OCI-LY7 (cell line): ENCODE measurements around the gene OGDHL. TPM values are rescaled to one million over a fixed set of nuclear protein-coding genes. Genes with fewer than 3 reads are reported as not detected.

Experiments
- BruUV-seq: library from RNA; stranded (reverse); fragments of 400-500 nt; replicated peaks from 2 replicates; lab custom pipeline; 2021; lab: Mats Ljungman, UMichigan
- CTCF ChIA-PET: fragments of 300-600 bp; sonication (Branson Sonifier 250); formaldehyde crosslinking; loops from one replicate; lab custom pipeline; 2022; ENCODE audit warnings: antibody characterized with exemption; ENCODE audit not compliant: unreplicated experiment; lab: Charles Lee
- POLR2A ChIA-PET: fragments of 300-600 bp; sonication (Branson Sonifier 250); formaldehyde crosslinking; loops from one replicate; lab custom pipeline; 2022; ENCODE audit warnings: antibody characterized with exemption; lab: Charles Lee
- DNase-seq: peaks from one replicate; pipeline ENCODE4 v3.0.0-alpha.2; 2015; ENCODE audit warnings: low spot score
- H2AFZ ChIP-seq: fragments of 200-600 bp; sonication (generic), shearing (Covaris generic); 2 replicates; pipeline ENCODE4 v1.6.1; 2014; ENCODE audit warnings: mild to moderate bottlenecking, antibody characterized with exemption, low read length, moderate library complexity
- H3K27ac ChIP-seq: fragments of 200-600 bp; sonication (generic); 2 replicates; pipeline ENCODE4 v1.5.1; 2014; ENCODE audit warnings: mixed run types, low read depth, mild to moderate bottlenecking, moderate library complexity, low read length, inconsistent platforms; ENCODE audit not compliant: poor library complexity, severe bottlenecking
- H3K36me3 ChIP-seq: fragments of 200-600 bp; sonication (generic); 2 replicates; pipeline ENCODE4 v1.6.1; 2014; ENCODE audit warnings: mild to moderate bottlenecking, antibody characterized with exemption, low read length, moderate library complexity, mixed read lengths; ENCODE audit not compliant: insufficient read depth
- H3K4me1 ChIP-seq: fragments of 200-600 bp; sonication (generic); 2 replicates; pipeline ENCODE4 v1.5.1; 2014; ENCODE audit warnings: mild to moderate bottlenecking, low read length; ENCODE audit not compliant: insufficient read depth, poor library complexity, severe bottlenecking
- H3K4me2 ChIP-seq: fragments of 200-600 bp; sonication (generic); 2 replicates; pipeline ENCODE4 v1.6.1; 2014; ENCODE audit warnings: mild to moderate bottlenecking, low read length
- H3K4me3 ChIP-seq: fragments of 200-600 bp; sonication (generic); 2 replicates; pipeline ENCODE4 v1.5.1; 2014; ENCODE audit warnings: mild to moderate bottlenecking, low read depth, low read length; ENCODE audit not compliant: poor library complexity, severe bottlenecking
- H3K79me2 ChIP-seq: fragments of 200-600 bp; sonication (generic); 2 replicates; pipeline ENCODE4 v1.6.1; 2016; ENCODE audit warnings: low read depth, mild to moderate bottlenecking, low read length, moderate library complexity, mixed read lengths; ENCODE audit not compliant: insufficient read depth
- H3K9me2 ChIP-seq: fragments of 200-600 bp; sonication (generic); 2 replicates; pipeline ENCODE4 v1.6.1; 2016; ENCODE audit warnings: mild to moderate bottlenecking, low read length, mixed read lengths; ENCODE audit not compliant: insufficient read depth
- H3K9me3 ChIP-seq: fragments of 200-600 bp; sonication (generic); 2 replicates; pipeline ENCODE4 v1.6.1; 2014; ENCODE audit warnings: mild to moderate bottlenecking, mixed run types, low read length, mixed read lengths
- H4K20me1 ChIP-seq: fragments of 200-600 bp; sonication (generic); 2 replicates; pipeline ENCODE4 v1.6.1; 2014; ENCODE audit warnings: mild to moderate bottlenecking, antibody characterized with exemption, low read length, moderate library complexity, mixed read lengths; ENCODE audit not compliant: insufficient read depth
- EZH2phosphoT487 ChIP-seq: fragments of 200-600 bp; sonication (generic); IDR thresholded peaks from 2 replicates; pipeline ENCODE4 v1.6.1; 2018; ENCODE audit warnings: low read depth, borderline replicate concordance, mild to moderate bottlenecking, mixed run types, antibody characterized with exemption, low read length, moderate library complexity, mixed read lengths
- intact Hi-C: fragments of 100-400 bp; cut with micrococcal nuclease; formaldehyde crosslinking; loops from one replicate; pipeline ENCODE4 v1.10.0; 2022; ENCODE audit not compliant: unreplicated experiment
- total RNA-seq, 2 experiments: library from RNA; depleted of rRNA in 1 of 2; stranded (reverse); fragments of >200 nt in 1 of 2; shearing (Covaris generic) in 1 of 2; gene quantifications; 2 replicates each; pipeline ENCODE4 v1.2.3, GENCODE V29; 2014 to 2022
- TF ChIP-seq, protein P1 (sequence below): fragments of 200-600 bp; sonication (generic); conservative IDR thresholded peaks from 2 replicates; pipeline ENCODE4 v1.5.1; 2014; ENCODE audit warnings: mild to moderate bottlenecking, antibody characterized with exemption, low read length, moderate library complexity, mixed read lengths

The OGDHL gene
- total RNA-seq, 2 experiments from 2014 or later: 0.23 TPM; not detected in 1

DNA sequence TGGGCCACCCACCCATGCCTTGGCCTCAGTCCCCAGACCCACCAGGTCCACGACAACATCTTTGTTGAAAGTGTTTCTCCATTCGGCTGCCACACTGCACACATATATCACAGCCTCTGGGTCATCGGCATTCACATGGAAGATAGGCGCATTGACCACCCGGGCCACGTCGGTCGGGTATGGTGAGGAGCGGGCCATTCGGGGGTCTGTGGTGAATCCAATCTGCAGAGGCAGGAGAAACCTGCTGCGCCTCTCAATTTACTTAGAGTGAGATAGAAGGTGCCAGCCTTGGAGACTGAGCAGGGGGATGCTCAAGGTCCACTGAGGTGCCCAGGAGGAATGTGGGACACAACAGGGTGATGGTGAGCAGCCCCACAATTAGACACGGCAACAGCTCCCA is 16.4 kb downstream of the OGDHL start:
- Histone ChIP-seq H3K36me3 (no peaks in the 10 kb centered on the region), H3K4me1 (no peaks in the 10 kb centered on the region), H3K9me3 (no peaks in the 10 kb centered on the region), H2AFZ (no peak overlapping the region), H3K9me2 (no peaks in the 10 kb centered on the region), H4K20me1 (no peaks in the 10 kb centered on the region), H3K4me2 (no peak overlapping the region), H3K4me3 (no peak overlapping the region), H3K79me2 (no peaks in the 10 kb centered on the region), H3K27ac (no peak overlapping the region)
- CTCF ChIA-PET: no interaction called here
- POLR2A ChIA-PET: no interaction called here
- no TSS peak for BruUV-seq
- intact Hi-C loops: no loop called here
- no peak for DNase-seq
- TF ChIP-seq EZH2phosphoT487: no peak
- TF ChIP-seq, protein P1, sequence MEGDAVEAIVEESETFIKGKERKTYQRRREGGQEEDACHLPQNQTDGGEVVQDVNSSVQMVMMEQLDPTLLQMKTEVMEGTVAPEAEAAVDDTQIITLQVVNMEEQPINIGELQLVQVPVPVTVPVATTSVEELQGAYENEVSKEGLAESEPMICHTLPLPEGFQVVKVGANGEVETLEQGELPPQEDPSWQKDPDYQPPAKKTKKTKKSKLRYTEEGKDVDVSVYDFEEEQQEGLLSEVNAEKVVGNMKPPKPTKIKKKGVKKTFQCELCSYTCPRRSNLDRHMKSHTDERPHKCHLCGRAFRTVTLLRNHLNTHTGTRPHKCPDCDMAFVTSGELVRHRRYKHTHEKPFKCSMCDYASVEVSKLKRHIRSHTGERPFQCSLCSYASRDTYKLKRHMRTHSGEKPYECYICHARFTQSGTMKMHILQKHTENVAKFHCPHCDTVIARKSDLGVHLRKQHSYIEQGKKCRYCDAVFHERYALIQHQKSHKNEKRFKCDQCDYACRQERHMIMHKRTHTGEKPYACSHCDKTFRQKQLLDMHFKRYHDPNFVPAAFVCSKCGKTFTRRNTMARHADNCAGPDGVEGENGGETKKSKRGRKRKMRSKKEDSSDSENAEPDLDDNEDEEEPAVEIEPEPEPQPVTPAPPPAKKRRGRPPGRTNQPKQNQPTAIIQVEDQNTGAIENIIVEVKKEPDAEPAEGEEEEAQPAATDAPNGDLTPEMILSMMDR: no peak

GRCh38 chr10:49744924-49745605 is 17.1 kb downstream of the OGDHL start:
- H3K4me3 ChIP-seq: no peak overlapping the region
- TF ChIP-seq EZH2phosphoT487: no peak
- TF ChIP-seq, protein P1: no peak; the same call in 1 of the 2 replicates
- no peaks in the 10 kb centered on the region for H3K36me3 ChIP-seq
- H3K9me2 ChIP-seq: no peaks in the 10 kb centered on the region
- no peak overlapping the region for H3K27ac ChIP-seq
- intact Hi-C loops: no loop called here
- no peak overlapping the region for H3K4me2 ChIP-seq
- no TSS peak for BruUV-seq
- ChIA-PET CTCF (no interaction called here), POLR2A (no interaction called here)
- H3K9me3 ChIP-seq: no peaks in the 10 kb centered on the region
- H3K79me2 ChIP-seq: no peaks in the 10 kb centered on the region
- H3K4me1 ChIP-seq: no peaks in the 10 kb centered on the region
- no peak for DNase-seq
- no peak overlapping the region for H2AFZ ChIP-seq
- no peaks in the 10 kb centered on the region for H4K20me1 ChIP-seq

DNA sequence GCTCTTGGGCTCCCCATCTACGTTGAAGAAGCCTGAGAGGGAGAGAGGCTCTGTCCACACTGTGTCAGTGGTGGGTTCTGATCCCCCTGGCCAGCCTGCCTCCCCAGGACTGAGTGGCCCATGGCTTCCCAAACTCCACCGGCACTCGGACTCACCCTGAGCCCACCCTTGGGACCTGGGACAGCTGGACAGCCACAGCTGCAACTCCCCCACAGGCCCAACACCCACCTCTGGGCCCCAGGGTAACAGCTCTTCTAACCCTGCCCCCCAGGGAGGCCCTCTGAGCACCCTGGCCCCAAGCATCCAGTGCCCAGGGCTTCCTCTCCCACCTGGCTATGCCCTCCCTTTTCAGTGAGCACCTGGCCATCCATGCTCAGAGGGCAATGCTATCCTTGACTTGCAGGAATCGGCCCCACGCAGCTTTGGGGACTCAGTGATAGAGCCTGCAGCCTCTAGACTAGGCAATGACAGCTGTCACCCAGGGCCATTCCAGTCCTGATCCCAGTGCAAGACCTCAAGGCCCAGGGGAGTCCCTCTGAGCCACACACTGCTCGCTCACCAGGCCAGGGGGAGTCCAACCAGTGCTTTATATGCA is 17.9 kb downstream of the OGDHL start:
- no peak overlapping the region for H3K27ac ChIP-seq
- no peaks in the 10 kb centered on the region for H3K9me2 ChIP-seq
- DNase-seq: no peak
- no peak overlapping the region for H2AFZ ChIP-seq
- ChIA-PET POLR2A (no interaction called here), CTCF (no interaction called here)
- H4K20me1 ChIP-seq: no peaks in the 10 kb centered on the region
- H3K4me2 ChIP-seq: no peak overlapping the region
- no peaks in the 10 kb centered on the region for H3K36me3 ChIP-seq
- TF ChIP-seq, protein P1: no peak
- no peak for TF ChIP-seq EZH2phosphoT487
- H3K9me3 ChIP-seq: no peaks in the 10 kb centered on the region
- no peaks in the 10 kb centered on the region for H3K79me2 ChIP-seq
- no peak overlapping the region for H3K4me3 ChIP-seq
- no TSS peak for BruUV-seq
- intact Hi-C loops: no loop called here
- H3K4me1 ChIP-seq: no peaks in the 10 kb centered on the region
